ENCODE results near the gene KEAP1.

GRCh38 chr19:10449037-10449436 lies 54.1 kb downstream of the KEAP1 start:
- TF ChIP-seq CTCF (IDR thresholded peaks at IDR 0.05) (no peak), POLR2A (IDR thresholded peaks at IDR 0.05) (no peak)

All from vagina (tissue), 2 donors.